Breast epithelium (tissue), 3 donors: ENCODE results near the gene NFASC.

ENCODE experiments used
- POLR2A ChIP-seq: fragments of 450-650 bp; IDR thresholded peaks from one replicate; pipeline ENCODE4 v1.6.1; 2016; ENCODE audit warnings: antibody characterized with exemption, mild to moderate bottlenecking, moderate library complexity
- POLR2AphosphoS5 ChIP-seq, 3 donors: sonication (generic); formaldehyde crosslinking; IDR thresholded peaks; one replicate each; pipeline ENCODE4 v1.6.1; 2017; ENCODE audit warnings: antibody characterized with exemption in 3 of 3
- TF ChIP-seq, protein P1 (sequence below), 3 donors: fragments of 450-650 bp; IDR thresholded peaks; one replicate each; pipeline ENCODE4 v1.5.1; 2016 to 2017; ENCODE audit warnings: antibody characterized with exemption in 3 of 3, mild to moderate bottlenecking in 3 of 3, moderate library complexity in 3 of 3

DNA sequence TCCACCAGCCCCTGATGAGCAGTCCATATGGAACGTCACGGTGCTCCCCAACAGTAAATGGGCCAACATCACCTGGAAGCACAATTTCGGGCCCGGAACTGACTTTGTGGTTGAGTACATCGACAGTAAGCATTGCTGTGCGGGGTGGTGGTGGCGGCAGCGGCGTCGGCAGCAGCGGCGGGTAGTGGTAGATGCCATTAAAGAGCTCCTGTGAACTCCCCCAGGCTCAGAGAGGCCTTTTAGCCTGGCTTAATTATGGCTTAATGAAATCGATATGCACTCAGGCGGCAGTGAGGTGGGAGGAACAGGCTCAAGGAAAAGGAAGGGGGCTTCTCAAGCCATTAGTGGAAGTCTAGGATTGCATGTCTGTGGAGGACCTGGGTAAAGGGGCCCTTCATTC, 130.5 kb downstream of the NFASC start:
- TF ChIP-seq, protein P1, sequence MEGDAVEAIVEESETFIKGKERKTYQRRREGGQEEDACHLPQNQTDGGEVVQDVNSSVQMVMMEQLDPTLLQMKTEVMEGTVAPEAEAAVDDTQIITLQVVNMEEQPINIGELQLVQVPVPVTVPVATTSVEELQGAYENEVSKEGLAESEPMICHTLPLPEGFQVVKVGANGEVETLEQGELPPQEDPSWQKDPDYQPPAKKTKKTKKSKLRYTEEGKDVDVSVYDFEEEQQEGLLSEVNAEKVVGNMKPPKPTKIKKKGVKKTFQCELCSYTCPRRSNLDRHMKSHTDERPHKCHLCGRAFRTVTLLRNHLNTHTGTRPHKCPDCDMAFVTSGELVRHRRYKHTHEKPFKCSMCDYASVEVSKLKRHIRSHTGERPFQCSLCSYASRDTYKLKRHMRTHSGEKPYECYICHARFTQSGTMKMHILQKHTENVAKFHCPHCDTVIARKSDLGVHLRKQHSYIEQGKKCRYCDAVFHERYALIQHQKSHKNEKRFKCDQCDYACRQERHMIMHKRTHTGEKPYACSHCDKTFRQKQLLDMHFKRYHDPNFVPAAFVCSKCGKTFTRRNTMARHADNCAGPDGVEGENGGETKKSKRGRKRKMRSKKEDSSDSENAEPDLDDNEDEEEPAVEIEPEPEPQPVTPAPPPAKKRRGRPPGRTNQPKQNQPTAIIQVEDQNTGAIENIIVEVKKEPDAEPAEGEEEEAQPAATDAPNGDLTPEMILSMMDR (IDR thresholded peaks at IDR 0.05): no peak
- TF ChIP-seq POLR2A (no peak), POLR2AphosphoS5 (IDR thresholded peaks at IDR 0.05) (no peak)
